K562 (cell line): ENCODE results near the gene SDF4. TPM values are rescaled to one million over a fixed set of nuclear protein-coding genes. Genes with fewer than 3 reads are reported as not detected.

Experiments used
- DIDO1 ChIP-seq: fragments of 450-650 bp; IDR thresholded peaks from 2 replicates; pipeline ENCODE4 v1.6.1; 2016; ENCODE audit warnings: low read depth, missing biosample characterization, missing genetic modification characterization
- ETS2 ChIP-seq: IDR thresholded peaks from 2 replicates; pipeline ENCODE4 v1.6.1; 2016; ENCODE audit warnings: borderline replicate concordance, missing genetic modification characterization, mild to moderate bottlenecking, moderate library complexity, missing compliant biosample characterization; ENCODE audit not compliant: poor library complexity, severe bottlenecking
- HMG20B ChIP-seq: fragments of 250-450 bp; sonication (Bioruptor Pico); IDR thresholded peaks from 2 replicates; pipeline ENCODE4 v1.5.0; 2021; ENCODE audit warnings: mild to moderate bottlenecking
- NFIX ChIP-seq: fragments of 250-450 bp; sonication (Bioruptor Pico); IDR thresholded peaks from 2 replicates; pipeline ENCODE4 v1.4.0; 2020; ENCODE audit warnings: low read depth, mild to moderate bottlenecking, moderate library complexity
- PHF8 ChIP-seq: fragments of 200-600 bp; sonication (generic); IDR thresholded peaks from 2 replicates; pipeline ENCODE4 v1.6.1; 2012; ENCODE audit warnings: mixed run types, mild to moderate bottlenecking, inconsistent platforms, low read length, moderate library complexity, borderline replicate concordance
- YBX1 ChIP-seq: fragments of 450-650 bp; IDR thresholded peaks from 2 replicates; pipeline ENCODE4 v1.7.1; 2016; ENCODE audit warnings: mild to moderate bottlenecking
- polyA plus RNA-seq, 8 experiments: library from polyadenylated mRNA; depleted of rRNA in 4 of 8; stranded (reverse) in 5 of 8; unstranded in 3 of 8; fragments of >200 nt; fragmentation: Nextera tagmentation in 2 of 8; fragmentation: Illumina TruSeq in 1 of 8; extraction: Ambion mirVana in 2 of 8; extraction: Trizol in 1 of 8; gene quantifications; 2 replicates each; pipeline versions ENCODE4 v1.2.1 to v1.2.3, GENCODE V29; 2011 to 2014; ENCODE audit warnings: inconsistent platforms in 1 of 8, missing spikeins in 1 of 8
- total RNA-seq, 7 experiments: library from RNA; depleted of rRNA in 6 of 7; stranded (reverse); fragments of >200 nt in 6 of 7; fragmentation: Illumina TruSeq in 2 of 7; extraction: Trizol in 2 of 7; gene quantifications; 2 replicates each; pipeline versions ENCODE4 v1.2.1 to v1.2.3, GENCODE V29; 2011 to 2021; ENCODE audit warnings: low replicate concordance in 1 of 7
- TF ChIP-seq, protein P1 (sequence below): fragments of 450-650 bp; IDR thresholded peaks from 2 replicates; pipeline ENCODE4 v1.6.1; 2018; ENCODE audit warnings: mild to moderate bottlenecking, low read depth; ENCODE audit not compliant: partially characterized antibody
- TF ChIP-seq, protein P2 (sequence below): fragments of 250-450 bp; sonication (Bioruptor Pico); IDR thresholded peaks from 2 replicates; pipeline ENCODE4 v1.4.0; 2020; ENCODE audit warnings: mild to moderate bottlenecking, moderate library complexity
- TF ChIP-seq, protein P3 (sequence below): sonication (generic); formaldehyde crosslinking; IDR thresholded peaks from 2 replicates; pipeline ENCODE4 v1.8.0; 2022; ENCODE audit warnings: mild to moderate bottlenecking, missing genetic modification reagents
- TF ChIP-seq, protein P4 (sequence below), 2 experiments: fragments of 150-350 bp in 1 of 2; IDR thresholded peaks; 2 replicates each; pipeline ENCODE4 v1.6.1; 2012 to 2016; ENCODE audit warnings: low read depth in 2 of 2, low read length in 2 of 2, mild to moderate bottlenecking in 1 of 2, moderate library complexity in 1 of 2
- TF ChIP-seq, protein P5 (sequence below): IDR thresholded peaks from 2 replicates; pipeline ENCODE4 v1.6.1; 2011; ENCODE audit not compliant: insufficient read length; ENCODE audit errors: extremely low read depth

The SDF4 gene
- total and polyA plus RNA-seq, 9 of the 15 experiments (the other 6 are each of a cell fraction or from before 2014, with no cell fraction given): 0.35 to 160 (median 65.2) TPM

DNA sequence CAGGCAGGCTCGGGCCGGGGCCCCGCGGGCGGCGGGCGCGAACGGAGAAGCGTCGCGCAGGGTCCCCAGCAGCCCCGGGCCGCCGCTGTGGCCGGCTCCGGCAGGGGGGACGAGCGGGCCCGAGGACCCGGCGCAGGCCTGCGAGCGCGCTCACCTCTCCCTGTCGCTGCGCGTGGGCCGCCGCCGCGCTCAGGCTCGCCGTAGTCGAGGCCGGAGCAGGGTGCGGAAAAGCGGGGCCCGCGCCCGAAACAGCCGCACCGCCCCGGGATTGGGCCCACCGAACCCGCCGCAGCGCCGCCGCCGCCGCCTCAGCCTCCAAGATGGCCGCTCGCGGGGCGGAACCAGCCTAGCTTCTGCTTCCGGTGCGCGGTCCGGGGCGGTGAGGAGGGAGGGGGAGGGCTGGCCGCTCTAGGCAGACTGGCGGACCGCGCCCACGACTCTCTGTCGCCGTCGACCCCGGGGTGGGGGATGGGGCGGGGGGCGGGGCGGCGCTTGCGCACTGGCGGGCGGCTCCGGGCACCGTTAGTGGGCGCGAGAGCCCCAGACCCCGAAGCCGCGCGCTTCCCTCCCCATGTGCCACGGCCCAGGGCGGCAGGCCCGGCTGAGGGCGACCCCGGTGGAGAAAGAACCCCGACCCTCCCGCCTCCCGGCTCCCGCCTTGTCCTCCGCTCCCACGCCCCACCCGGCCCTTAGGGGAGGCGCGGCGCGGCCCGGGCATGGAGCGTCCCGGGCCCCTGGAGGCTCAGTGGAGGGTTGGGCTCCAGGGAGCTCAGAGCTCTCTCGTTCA is 41.9 kb upstream of the SDF4 start, which contains the start of gene UBE2J2 (continued):
- TF ChIP-seq, protein P1, sequence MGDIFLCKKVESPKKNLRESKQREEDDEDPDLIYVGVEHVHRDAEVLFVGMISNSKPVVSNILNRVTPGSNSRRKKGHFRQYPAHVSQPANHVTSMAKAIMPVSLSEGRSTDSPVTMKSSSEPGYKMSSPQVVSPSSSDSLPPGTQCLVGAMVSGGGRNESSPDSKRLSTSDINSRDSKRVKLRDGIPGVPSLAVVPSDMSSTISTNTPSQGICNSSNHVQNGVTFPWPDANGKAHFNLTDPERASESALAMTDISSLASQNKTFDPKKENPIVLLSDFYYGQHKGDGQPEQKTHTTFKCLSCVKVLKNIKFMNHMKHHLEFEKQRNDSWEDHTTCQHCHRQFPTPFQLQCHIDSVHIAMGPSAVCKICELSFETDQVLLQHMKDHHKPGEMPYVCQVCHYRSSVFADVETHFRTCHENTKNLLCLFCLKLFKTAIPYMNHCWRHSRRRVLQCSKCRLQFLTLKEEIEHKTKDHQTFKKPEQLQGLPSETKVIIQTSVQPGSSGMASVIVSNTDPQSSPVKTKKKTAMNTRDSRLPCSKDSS: no peak
- TF ChIP-seq HMG20B (CRISPR knock-in tag): no peak
- TF ChIP-seq, protein P2, sequence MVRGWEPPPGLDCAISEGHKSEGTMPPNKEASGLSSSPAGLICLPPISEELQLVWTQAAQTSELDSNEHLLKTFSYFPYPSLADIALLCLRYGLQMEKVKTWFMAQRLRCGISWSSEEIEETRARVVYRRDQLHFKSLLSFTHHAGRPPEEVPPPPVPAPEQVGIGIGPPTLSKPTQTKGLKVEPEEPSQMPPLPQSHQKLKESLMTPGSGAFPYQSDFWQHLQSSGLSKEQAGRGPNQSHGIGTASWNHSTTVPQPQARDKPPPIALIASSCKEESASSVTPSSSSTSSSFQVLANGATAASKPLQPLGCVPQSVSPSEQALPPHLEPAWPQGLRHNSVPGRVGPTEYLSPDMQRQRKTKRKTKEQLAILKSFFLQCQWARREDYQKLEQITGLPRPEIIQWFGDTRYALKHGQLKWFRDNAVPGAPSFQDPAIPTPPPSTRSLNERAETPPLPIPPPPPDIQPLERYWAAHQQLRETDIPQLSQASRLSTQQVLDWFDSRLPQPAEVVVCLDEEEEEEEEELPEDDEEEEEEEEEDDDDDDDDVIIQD (CRISPR knock-in tag): no peak
- peak; percentile 97; the same call in 1 of the 2 replicates for TF ChIP-seq PHF8
- TF ChIP-seq YBX1: no peak
- TF ChIP-seq, protein P3, sequence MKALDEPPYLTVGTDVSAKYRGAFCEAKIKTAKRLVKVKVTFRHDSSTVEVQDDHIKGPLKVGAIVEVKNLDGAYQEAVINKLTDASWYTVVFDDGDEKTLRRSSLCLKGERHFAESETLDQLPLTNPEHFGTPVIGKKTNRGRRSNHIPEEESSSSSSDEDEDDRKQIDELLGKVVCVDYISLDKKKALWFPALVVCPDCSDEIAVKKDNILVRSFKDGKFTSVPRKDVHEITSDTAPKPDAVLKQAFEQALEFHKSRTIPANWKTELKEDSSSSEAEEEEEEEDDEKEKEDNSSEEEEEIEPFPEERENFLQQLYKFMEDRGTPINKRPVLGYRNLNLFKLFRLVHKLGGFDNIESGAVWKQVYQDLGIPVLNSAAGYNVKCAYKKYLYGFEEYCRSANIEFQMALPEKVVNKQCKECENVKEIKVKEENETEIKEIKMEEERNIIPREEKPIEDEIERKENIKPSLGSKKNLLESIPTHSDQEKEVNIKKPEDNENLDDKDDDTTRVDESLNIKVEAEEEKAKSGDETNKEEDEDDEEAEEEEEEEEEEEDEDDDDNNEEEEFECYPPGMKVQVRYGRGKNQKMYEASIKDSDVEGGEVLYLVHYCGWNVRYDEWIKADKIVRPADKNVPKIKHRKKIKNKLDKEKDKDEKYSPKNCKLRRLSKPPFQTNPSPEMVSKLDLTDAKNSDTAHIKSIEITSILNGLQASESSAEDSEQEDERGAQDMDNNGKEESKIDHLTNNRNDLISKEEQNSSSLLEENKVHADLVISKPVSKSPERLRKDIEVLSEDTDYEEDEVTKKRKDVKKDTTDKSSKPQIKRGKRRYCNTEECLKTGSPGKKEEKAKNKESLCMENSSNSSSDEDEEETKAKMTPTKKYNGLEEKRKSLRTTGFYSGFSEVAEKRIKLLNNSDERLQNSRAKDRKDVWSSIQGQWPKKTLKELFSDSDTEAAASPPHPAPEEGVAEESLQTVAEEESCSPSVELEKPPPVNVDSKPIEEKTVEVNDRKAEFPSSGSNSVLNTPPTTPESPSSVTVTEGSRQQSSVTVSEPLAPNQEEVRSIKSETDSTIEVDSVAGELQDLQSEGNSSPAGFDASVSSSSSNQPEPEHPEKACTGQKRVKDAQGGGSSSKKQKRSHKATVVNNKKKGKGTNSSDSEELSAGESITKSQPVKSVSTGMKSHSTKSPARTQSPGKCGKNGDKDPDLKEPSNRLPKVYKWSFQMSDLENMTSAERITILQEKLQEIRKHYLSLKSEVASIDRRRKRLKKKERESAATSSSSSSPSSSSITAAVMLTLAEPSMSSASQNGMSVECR (CRISPR knock-in tag): peak; percentile 82
- TF ChIP-seq NFIX: no peak
- TF ChIP-seq, protein P4, sequence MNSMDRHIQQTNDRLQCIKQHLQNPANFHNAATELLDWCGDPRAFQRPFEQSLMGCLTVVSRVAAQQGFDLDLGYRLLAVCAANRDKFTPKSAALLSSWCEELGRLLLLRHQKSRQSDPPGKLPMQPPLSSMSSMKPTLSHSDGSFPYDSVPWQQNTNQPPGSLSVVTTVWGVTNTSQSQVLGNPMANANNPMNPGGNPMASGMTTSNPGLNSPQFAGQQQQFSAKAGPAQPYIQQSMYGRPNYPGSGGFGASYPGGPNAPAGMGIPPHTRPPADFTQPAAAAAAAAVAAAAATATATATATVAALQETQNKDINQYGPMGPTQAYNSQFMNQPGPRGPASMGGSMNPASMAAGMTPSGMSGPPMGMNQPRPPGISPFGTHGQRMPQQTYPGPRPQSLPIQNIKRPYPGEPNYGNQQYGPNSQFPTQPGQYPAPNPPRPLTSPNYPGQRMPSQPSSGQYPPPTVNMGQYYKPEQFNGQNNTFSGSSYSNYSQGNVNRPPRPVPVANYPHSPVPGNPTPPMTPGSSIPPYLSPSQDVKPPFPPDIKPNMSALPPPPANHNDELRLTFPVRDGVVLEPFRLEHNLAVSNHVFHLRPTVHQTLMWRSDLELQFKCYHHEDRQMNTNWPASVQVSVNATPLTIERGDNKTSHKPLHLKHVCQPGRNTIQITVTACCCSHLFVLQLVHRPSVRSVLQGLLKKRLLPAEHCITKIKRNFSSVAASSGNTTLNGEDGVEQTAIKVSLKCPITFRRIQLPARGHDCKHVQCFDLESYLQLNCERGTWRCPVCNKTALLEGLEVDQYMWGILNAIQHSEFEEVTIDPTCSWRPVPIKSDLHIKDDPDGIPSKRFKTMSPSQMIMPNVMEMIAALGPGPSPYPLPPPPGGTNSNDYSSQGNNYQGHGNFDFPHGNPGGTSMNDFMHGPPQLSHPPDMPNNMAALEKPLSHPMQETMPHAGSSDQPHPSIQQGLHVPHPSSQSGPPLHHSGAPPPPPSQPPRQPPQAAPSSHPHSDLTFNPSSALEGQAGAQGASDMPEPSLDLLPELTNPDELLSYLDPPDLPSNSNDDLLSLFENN (IDR thresholded peaks at IDR 0.05; ENCODE audit: low read depth in 2 of 2, low read length in 2 of 2): no peak
- TF ChIP-seq ETS2: peak; percentile 30
- no peak for TF ChIP-seq DIDO1 (tag)
- TF ChIP-seq, protein P5, sequence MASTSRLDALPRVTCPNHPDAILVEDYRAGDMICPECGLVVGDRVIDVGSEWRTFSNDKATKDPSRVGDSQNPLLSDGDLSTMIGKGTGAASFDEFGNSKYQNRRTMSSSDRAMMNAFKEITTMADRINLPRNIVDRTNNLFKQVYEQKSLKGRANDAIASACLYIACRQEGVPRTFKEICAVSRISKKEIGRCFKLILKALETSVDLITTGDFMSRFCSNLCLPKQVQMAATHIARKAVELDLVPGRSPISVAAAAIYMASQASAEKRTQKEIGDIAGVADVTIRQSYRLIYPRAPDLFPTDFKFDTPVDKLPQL: no peak
